GM23338 (cell line): Measurements from ENCODE around the gene LYPD4. TPM values are rescaled to one million over a fixed set of nuclear protein-coding genes. Genes with fewer than 3 reads are reported as not detected.

Source experiments
- ATAC-seq: fragments of 200-7000 bp; cut with Tn5 transposase; 3 replicates; pipeline ENCODE4 v1.9.1; 2020
- DNase-seq: peaks from one replicate; pipeline ENCODE4 v3.0.0-alpha.2; 2015; ENCODE audit warnings: low spot score
- H2AFZ ChIP-seq: fragments of 200-600 bp; sonication (generic); 2 replicates; pipeline ENCODE4 v1.8.0; 2016; ENCODE audit warnings: antibody characterized with exemption, mild to moderate bottlenecking, moderate library complexity
- H3F3A ChIP-seq: fragments of 200-600 bp; sonication (generic); replicated peaks from 2 replicates; pipeline ENCODE4 v1.8.0; 2017; ENCODE audit warnings: antibody characterized with exemption, mixed run types, low read depth
- H3K27ac ChIP-seq: fragments of 200-600 bp; sonication (generic); 2 replicates; pipeline ENCODE4 v1.6.1; 2016; ENCODE audit warnings: low read depth
- H3K27me3 ChIP-seq: fragments of 200-600 bp; sonication (generic); 2 replicates; pipeline ENCODE4 v1.8.0; 2016; ENCODE audit warnings: mild to moderate bottlenecking, mixed run types, moderate library complexity; ENCODE audit not compliant: insufficient read depth
- H3K36me3 ChIP-seq: fragments of 200-600 bp; sonication (generic); 2 replicates; pipeline ENCODE4 v1.8.0; 2016; ENCODE audit warnings: mild to moderate bottlenecking; ENCODE audit not compliant: insufficient read depth
- H3K4me1 ChIP-seq: fragments of 200-600 bp; sonication (generic); 2 replicates; pipeline ENCODE4 v1.8.0; 2016; ENCODE audit warnings: mild to moderate bottlenecking, moderate library complexity; ENCODE audit not compliant: insufficient read depth
- H3K4me2 ChIP-seq: fragments of 200-600 bp; sonication (generic); 2 replicates; pipeline ENCODE4 v1.7.1; 2017; ENCODE audit warnings: mixed run types
- H3K4me3 ChIP-seq: fragments of 200-600 bp; sonication (generic); 2 replicates; pipeline ENCODE4 v1.6.1; 2016; ENCODE audit warnings: mixed run types
- H3K79me2 ChIP-seq: fragments of 200-600 bp; sonication (generic); replicated peaks from 2 replicates; pipeline ENCODE4 v1.8.0; 2017; ENCODE audit warnings: mild to moderate bottlenecking; ENCODE audit not compliant: insufficient read depth
- H3K9me2 ChIP-seq: fragments of 200-600 bp; sonication (generic); 2 replicates; pipeline ENCODE4 v1.8.0; 2017; ENCODE audit not compliant: insufficient read depth
- H4K20me1 ChIP-seq: fragments of 200-600 bp; sonication (generic); replicated peaks from 2 replicates; pipeline ENCODE4 v1.8.0; 2017; ENCODE audit warnings: mild to moderate bottlenecking; ENCODE audit not compliant: insufficient read depth
- H3K27ac Mint-ChIP-seq: 2 replicates; pipeline ENCODE4 v1.8.0; 2020; ENCODE audit warnings: inconsistent platforms, mild to moderate bottlenecking, moderate library complexity, mixed read lengths
- H3K27me3 Mint-ChIP-seq: 3 replicates; pipeline ENCODE4 v1.8.0; 2022; ENCODE audit warnings: low read depth, mild to moderate bottlenecking, moderate library complexity, mixed read lengths, inconsistent platforms; ENCODE audit not compliant: insufficient read depth, poor library complexity
- H3K36me3 Mint-ChIP-seq: 3 replicates; pipeline ENCODE4 v1.8.0; 2021; ENCODE audit warnings: low read depth, mild to moderate bottlenecking, inconsistent platforms, moderate library complexity, mixed read lengths
- H3K4me1 Mint-ChIP-seq: 3 replicates; pipeline ENCODE4 v1.8.0; 2020; ENCODE audit warnings: mild to moderate bottlenecking, inconsistent platforms, mixed read lengths
- H3K4me3 Mint-ChIP-seq: 3 replicates; pipeline ENCODE4 v1.8.0; 2021; ENCODE audit warnings: moderate library complexity, mild to moderate bottlenecking, inconsistent platforms, mixed read lengths
- H3K9me3 Mint-ChIP-seq: 3 replicates; pipeline ENCODE4 v1.8.0; 2020; ENCODE audit warnings: moderate library complexity, mild to moderate bottlenecking, inconsistent platforms, mixed read lengths
- EZH2 ChIP-seq: fragments of 200-600 bp; sonication (generic); IDR thresholded peaks from one replicate; pipeline ENCODE4 v1.8.0; 2017; ENCODE audit warnings: antibody characterized with exemption, mild to moderate bottlenecking, low read depth; ENCODE audit not compliant: unreplicated experiment
- EZH2phosphoT487 ChIP-seq: fragments of 200-600 bp; sonication (generic); IDR thresholded peaks from one replicate; pipeline ENCODE4 v1.8.1; 2018; ENCODE audit warnings: antibody characterized with exemption; ENCODE audit not compliant: unreplicated experiment
- JUNB ChIP-seq: IDR thresholded peaks from one replicate; pipeline ENCODE4 v1.6.1; 2016; ENCODE audit warnings: antibody characterized with exemption; ENCODE audit not compliant: unreplicated experiment
- NANOG ChIP-seq: IDR thresholded peaks from 2 replicates; pipeline ENCODE4 v1.6.1; 2016; ENCODE audit warnings: antibody characterized with exemption, borderline replicate concordance
- POLR2AphosphoS5 ChIP-seq: IDR thresholded peaks from 2 replicates; pipeline ENCODE4 v1.6.1; 2016; ENCODE audit warnings: antibody characterized with exemption, low read depth
- STAT1 ChIP-seq: IDR thresholded peaks from one replicate; pipeline ENCODE4 v1.6.1; 2016; ENCODE audit warnings: antibody characterized with exemption; ENCODE audit not compliant: unreplicated experiment
- ZNF114 ChIP-seq: fragments of 250-450 bp; sonication (Bioruptor Pico); IDR thresholded peaks from 2 replicates; pipeline ENCODE4 v1.5.0; 2020; ENCODE audit warnings: mild to moderate bottlenecking, moderate library complexity
- ZNF331 ChIP-seq: fragments of 250-450 bp; sonication (Bioruptor Pico); IDR thresholded peaks from 2 replicates; pipeline ENCODE4 v1.5.0; 2020; ENCODE audit warnings: low read depth, mild to moderate bottlenecking, moderate library complexity
- polyA plus RNA-seq: library from polyadenylated mRNA; unstranded; fragments of >200 nt; fragmentation: Nextera tagmentation; extraction: Ambion mirVana; gene quantifications from 2 replicates; pipeline ENCODE4 v1.2.1, GENCODE V29; 2016
- total RNA-seq: library from RNA; depleted of rRNA; stranded (reverse); fragments of >200 nt; shearing (Covaris generic); gene quantifications from 2 replicates; pipeline ENCODE4 v1.2.3, GENCODE V29; 2014
- TF ChIP-seq, protein P1 (sequence below): fragments of 250-450 bp; sonication (Bioruptor Pico); IDR thresholded peaks from 2 replicates; pipeline ENCODE4 v1.5.0; 2020; ENCODE audit warnings: mild to moderate bottlenecking, moderate library complexity
- TF ChIP-seq, protein P2 (sequence below), 2 experiments: fragments of 200-600 bp in 1 of 2; sonication (generic) in 1 of 2; conservative IDR thresholded peaks; 2 replicates each; pipeline versions ENCODE4 v1.5.1 to v1.6.1; 2016 to 2017; ENCODE audit warnings: antibody characterized with exemption in 2 of 2, low read depth in 2 of 2, mild to moderate bottlenecking in 2 of 2, moderate library complexity in 1 of 2
- TF ChIP-seq, protein P3 (sequence below): IDR thresholded peaks from one replicate; pipeline ENCODE4 v1.6.1; 2018; ENCODE audit warnings: antibody characterized with exemption; ENCODE audit not compliant: unreplicated experiment

The LYPD4 gene
- total and polyA plus RNA-seq, 2 experiments from 2014 or later: not detected

DNA sequence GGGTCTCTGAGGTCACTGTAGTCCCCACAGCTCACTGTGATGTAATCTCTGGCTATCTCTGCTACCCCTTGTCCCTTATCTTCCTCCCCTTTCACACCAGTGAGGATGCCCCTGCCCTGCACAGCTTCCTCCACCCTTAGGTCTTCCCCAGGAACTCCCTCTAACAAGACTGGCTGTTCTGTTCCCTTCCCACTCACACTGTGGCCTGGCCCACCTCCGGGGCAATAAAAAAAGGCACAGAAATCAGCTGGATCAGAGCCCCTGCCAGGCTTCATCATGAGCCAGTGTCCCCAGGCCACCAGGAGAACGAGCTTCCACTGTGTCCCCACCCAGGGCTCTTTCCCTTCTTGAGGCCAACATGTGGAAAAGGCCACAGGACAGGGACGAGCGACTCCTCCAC lies 43.5 kb downstream of the LYPD4 start:
- peaks cover 9% of the 10 kb centered on the region for H3K27me3 Mint-ChIP-seq
- H3K27ac Mint-ChIP-seq: no peak overlapping the region
- no peak for DNase-seq

More for the DNA sequence above, 43.5 kb downstream of the LYPD4 start:
- no peaks in the 10 kb centered on the region for H3K4me1 ChIP-seq
- H3K79me2 ChIP-seq: no peaks in the 10 kb centered on the region
- no peak overlapping the region for H3K27ac ChIP-seq
- no peaks in the 10 kb centered on the region for H3F3A ChIP-seq
- H3K4me1 Mint-ChIP-seq: peaks cover 3% of the 10 kb centered on the region; the same call in 2 of the 3 replicates
- TF ChIP-seq EZH2: no peak
- no peak for TF ChIP-seq ZNF114 (CRISPR knock-in tag)
- no peak for TF ChIP-seq POLR2AphosphoS5
- TF ChIP-seq JUNB: no peak
- TF ChIP-seq NANOG: no peak
- TF ChIP-seq ZNF331 (CRISPR knock-in tag): no peak
- no peak for TF ChIP-seq EZH2phosphoT487
- TF ChIP-seq, protein P1, sequence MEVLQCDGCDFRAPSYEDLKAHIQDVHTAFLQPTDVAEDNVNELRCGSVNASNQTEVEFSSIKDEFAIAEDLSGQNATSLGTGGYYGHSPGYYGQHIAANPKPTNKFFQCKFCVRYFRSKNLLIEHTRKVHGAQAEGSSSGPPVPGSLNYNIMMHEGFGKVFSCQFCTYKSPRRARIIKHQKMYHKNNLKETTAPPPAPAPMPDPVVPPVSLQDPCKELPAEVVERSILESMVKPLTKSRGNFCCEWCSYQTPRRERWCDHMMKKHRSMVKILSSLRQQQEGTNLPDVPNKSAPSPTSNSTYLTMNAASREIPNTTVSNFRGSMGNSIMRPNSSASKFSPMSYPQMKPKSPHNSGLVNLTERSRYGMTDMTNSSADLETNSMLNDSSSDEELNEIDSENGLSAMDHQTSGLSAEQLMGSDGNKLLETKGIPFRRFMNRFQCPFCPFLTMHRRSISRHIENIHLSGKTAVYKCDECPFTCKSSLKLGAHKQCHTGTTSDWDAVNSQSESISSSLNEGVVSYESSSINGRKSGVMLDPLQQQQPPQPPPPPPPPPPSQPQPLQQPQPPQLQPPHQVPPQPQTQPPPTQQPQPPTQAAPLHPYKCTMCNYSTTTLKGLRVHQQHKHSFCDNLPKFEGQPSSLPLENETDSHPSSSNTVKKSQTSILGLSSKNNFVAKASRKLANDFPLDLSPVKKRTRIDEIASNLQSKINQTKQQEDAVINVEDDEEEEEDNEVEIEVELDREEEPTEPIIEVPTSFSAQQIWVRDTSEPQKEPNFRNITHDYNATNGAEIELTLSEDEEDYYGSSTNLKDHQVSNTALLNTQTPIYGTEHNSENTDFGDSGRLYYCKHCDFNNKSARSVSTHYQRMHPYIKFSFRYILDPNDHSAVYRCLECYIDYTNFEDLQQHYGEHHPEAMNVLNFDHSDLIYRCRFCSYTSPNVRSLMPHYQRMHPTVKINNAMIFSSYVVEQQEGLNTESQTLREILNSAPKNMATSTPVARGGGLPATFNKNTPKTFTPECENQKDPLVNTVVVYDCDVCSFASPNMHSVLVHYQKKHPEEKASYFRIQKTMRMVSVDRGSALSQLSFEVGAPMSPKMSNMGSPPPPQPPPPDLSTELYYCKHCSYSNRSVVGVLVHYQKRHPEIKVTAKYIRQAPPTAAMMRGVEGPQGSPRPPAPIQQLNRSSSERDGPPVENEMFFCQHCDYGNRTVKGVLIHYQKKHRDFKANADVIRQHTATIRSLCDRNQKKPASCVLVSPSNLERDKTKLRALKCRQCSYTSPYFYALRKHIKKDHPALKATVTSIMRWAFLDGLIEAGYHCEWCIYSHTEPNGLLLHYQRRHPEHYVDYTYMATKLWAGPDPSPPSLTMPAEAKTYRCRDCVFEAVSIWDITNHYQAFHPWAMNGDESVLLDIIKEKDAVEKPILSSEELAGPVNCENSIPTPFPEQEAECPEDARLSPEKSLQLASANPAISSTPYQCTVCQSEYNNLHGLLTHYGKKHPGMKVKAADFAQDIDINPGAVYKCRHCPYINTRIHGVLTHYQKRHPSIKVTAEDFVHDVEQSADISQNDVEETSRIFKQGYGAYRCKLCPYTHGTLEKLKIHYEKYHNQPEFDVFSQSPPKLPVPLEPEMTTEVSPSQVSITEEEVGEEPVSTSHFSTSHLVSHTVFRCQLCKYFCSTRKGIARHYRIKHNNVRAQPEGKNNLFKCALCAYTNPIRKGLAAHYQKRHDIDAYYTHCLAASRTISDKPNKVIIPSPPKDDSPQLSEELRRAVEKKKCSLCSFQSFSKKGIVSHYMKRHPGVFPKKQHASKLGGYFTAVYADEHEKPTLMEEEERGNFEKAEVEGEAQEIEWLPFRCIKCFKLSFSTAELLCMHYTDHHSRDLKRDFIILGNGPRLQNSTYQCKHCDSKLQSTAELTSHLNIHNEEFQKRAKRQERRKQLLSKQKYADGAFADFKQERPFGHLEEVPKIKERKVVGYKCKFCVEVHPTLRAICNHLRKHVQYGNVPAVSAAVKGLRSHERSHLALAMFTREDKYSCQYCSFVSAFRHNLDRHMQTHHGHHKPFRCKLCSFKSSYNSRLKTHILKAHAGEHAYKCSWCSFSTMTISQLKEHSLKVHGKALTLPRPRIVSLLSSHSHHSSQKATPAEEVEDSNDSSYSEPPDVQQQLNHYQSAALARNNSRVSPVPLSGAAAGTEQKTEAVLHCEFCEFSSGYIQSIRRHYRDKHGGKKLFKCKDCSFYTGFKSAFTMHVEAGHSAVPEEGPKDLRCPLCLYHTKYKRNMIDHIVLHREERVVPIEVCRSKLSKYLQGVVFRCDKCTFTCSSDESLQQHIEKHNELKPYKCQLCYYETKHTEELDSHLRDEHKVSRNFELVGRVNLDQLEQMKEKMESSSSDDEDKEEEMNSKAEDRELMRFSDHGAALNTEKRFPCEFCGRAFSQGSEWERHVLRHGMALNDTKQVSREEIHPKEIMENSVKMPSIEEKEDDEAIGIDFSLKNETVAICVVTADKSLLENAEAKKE (CRISPR knock-in tag): no peak
- TF ChIP-seq, protein P2, sequence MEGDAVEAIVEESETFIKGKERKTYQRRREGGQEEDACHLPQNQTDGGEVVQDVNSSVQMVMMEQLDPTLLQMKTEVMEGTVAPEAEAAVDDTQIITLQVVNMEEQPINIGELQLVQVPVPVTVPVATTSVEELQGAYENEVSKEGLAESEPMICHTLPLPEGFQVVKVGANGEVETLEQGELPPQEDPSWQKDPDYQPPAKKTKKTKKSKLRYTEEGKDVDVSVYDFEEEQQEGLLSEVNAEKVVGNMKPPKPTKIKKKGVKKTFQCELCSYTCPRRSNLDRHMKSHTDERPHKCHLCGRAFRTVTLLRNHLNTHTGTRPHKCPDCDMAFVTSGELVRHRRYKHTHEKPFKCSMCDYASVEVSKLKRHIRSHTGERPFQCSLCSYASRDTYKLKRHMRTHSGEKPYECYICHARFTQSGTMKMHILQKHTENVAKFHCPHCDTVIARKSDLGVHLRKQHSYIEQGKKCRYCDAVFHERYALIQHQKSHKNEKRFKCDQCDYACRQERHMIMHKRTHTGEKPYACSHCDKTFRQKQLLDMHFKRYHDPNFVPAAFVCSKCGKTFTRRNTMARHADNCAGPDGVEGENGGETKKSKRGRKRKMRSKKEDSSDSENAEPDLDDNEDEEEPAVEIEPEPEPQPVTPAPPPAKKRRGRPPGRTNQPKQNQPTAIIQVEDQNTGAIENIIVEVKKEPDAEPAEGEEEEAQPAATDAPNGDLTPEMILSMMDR (conservative IDR thresholded peaks at IDR 0.05; ENCODE audit: low read depth in 2 of 2): no peak
- TF ChIP-seq, protein P3, sequence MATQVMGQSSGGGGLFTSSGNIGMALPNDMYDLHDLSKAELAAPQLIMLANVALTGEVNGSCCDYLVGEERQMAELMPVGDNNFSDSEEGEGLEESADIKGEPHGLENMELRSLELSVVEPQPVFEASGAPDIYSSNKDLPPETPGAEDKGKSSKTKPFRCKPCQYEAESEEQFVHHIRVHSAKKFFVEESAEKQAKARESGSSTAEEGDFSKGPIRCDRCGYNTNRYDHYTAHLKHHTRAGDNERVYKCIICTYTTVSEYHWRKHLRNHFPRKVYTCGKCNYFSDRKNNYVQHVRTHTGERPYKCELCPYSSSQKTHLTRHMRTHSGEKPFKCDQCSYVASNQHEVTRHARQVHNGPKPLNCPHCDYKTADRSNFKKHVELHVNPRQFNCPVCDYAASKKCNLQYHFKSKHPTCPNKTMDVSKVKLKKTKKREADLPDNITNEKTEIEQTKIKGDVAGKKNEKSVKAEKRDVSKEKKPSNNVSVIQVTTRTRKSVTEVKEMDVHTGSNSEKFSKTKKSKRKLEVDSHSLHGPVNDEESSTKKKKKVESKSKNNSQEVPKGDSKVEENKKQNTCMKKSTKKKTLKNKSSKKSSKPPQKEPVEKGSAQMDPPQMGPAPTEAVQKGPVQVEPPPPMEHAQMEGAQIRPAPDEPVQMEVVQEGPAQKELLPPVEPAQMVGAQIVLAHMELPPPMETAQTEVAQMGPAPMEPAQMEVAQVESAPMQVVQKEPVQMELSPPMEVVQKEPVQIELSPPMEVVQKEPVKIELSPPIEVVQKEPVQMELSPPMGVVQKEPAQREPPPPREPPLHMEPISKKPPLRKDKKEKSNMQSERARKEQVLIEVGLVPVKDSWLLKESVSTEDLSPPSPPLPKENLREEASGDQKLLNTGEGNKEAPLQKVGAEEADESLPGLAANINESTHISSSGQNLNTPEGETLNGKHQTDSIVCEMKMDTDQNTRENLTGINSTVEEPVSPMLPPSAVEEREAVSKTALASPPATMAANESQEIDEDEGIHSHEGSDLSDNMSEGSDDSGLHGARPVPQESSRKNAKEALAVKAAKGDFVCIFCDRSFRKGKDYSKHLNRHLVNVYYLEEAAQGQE: no peak
- TF ChIP-seq STAT1: no peak
- no peaks in the 10 kb centered on the region for H3K36me3 ChIP-seq
- no peaks in the 10 kb centered on the region for H3K9me2 ChIP-seq
- no peak overlapping the region for H3K4me2 ChIP-seq
- ATAC-seq: no peak
- no peaks in the 10 kb centered on the region for H4K20me1 ChIP-seq
- H3K9me3 Mint-ChIP-seq: peaks cover 10% of the 10 kb centered on the region
- H3K27me3 ChIP-seq: no peaks in the 10 kb centered on the region
- no peaks in the 10 kb centered on the region; the same call in 2 of the 3 replicates for H3K36me3 Mint-ChIP-seq
- H3K4me3 ChIP-seq: no peak overlapping the region
- H3K4me3 Mint-ChIP-seq: no peak overlapping the region
- H2AFZ ChIP-seq: no peak overlapping the region
